Osteocyte (in vitro differentiated cells): ENCODE data around the gene YWHAQ. TPM values are rescaled to one million over a fixed set of nuclear protein-coding genes. Genes with fewer than 3 reads are reported as not detected.
A peak's percentile ranks its signal among the peaks of the same experiment; 100 is the strongest.

Source experiments
- DNase-seq: peaks from one replicate; pipeline ENCODE4 v3.0.0; 2021; ENCODE audit warnings: mixed read lengths; ENCODE audit not compliant: unreplicated experiment; ENCODE audit errors: extremely low spot score
- H3K27ac Mint-ChIP-seq: one replicate; pipeline ENCODE4 v1.8.0; 2021; ENCODE audit warnings: mild to moderate bottlenecking, mixed read lengths; ENCODE audit not compliant: unreplicated experiment
- H3K27me3 Mint-ChIP-seq: one replicate; pipeline ENCODE4 v1.8.0; 2021; ENCODE audit warnings: mixed read lengths; ENCODE audit not compliant: unreplicated experiment
- H3K36me3 Mint-ChIP-seq: one replicate; pipeline ENCODE4 v1.8.0; 2021; ENCODE audit warnings: mixed read lengths; ENCODE audit not compliant: unreplicated experiment
- H3K4me1 Mint-ChIP-seq: one replicate; pipeline ENCODE4 v1.8.0; 2021; ENCODE audit warnings: mixed read lengths; ENCODE audit not compliant: unreplicated experiment
- H3K4me3 Mint-ChIP-seq: one replicate; pipeline ENCODE4 v1.8.0; 2021; ENCODE audit warnings: mild to moderate bottlenecking, moderate library complexity, mixed read lengths; ENCODE audit not compliant: unreplicated experiment
- H3K9me3 Mint-ChIP-seq: one replicate; pipeline ENCODE4 v1.8.0; 2021; ENCODE audit warnings: mixed read lengths; ENCODE audit not compliant: unreplicated experiment
- total RNA-seq: library from RNA; stranded (reverse); gene quantifications from 2 replicates; pipeline ENCODE4 v1.2.1, GENCODE V29; 2021
- TF ChIP-seq, protein P1 (sequence below): fragments of 200-600 bp; sonication (generic); IDR thresholded peaks from 2 replicates; pipeline ENCODE4 v1.5.0; 2021; ENCODE audit warnings: antibody characterized with exemption, mild to moderate bottlenecking, moderate library complexity

Gene YWHAQ
- total RNA-seq, 1 donor from 2014 or later: 296 TPM

DNA sequence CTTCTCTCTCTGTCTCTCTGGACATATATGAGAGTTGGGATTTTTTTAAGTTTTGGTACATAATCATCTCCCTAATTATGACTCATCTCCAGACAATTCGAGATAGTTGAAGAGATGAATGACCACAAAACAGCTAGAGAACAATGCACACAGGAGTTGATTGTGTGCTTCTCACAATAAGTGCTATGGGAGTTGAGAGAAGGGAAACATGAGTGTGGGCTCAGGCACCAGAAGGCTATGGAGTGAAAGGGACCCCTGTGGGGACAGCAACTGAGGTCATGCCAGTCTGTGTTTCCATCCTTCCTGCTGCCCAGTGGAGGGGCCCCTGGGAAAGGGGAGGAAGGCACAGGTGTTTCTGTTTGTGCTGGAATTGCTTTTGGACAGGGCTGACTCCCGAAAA, 6.5 kb upstream of the YWHAQ start:
- no peaks in the 10 kb centered on the region for H3K27me3 Mint-ChIP-seq
- TF ChIP-seq, protein P1, sequence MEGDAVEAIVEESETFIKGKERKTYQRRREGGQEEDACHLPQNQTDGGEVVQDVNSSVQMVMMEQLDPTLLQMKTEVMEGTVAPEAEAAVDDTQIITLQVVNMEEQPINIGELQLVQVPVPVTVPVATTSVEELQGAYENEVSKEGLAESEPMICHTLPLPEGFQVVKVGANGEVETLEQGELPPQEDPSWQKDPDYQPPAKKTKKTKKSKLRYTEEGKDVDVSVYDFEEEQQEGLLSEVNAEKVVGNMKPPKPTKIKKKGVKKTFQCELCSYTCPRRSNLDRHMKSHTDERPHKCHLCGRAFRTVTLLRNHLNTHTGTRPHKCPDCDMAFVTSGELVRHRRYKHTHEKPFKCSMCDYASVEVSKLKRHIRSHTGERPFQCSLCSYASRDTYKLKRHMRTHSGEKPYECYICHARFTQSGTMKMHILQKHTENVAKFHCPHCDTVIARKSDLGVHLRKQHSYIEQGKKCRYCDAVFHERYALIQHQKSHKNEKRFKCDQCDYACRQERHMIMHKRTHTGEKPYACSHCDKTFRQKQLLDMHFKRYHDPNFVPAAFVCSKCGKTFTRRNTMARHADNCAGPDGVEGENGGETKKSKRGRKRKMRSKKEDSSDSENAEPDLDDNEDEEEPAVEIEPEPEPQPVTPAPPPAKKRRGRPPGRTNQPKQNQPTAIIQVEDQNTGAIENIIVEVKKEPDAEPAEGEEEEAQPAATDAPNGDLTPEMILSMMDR: no peak
- DNase-seq: no peak
- no peaks in the 10 kb centered on the region for H3K9me3 Mint-ChIP-seq
- H3K4me3 Mint-ChIP-seq: peak overlapping the region; percentile 10
- no peaks in the 10 kb centered on the region for H3K36me3 Mint-ChIP-seq
- peaks cover 62% of the 10 kb centered on the region for H3K4me1 Mint-ChIP-seq
- H3K27ac Mint-ChIP-seq: peak overlapping the region; percentile 68

DNA sequence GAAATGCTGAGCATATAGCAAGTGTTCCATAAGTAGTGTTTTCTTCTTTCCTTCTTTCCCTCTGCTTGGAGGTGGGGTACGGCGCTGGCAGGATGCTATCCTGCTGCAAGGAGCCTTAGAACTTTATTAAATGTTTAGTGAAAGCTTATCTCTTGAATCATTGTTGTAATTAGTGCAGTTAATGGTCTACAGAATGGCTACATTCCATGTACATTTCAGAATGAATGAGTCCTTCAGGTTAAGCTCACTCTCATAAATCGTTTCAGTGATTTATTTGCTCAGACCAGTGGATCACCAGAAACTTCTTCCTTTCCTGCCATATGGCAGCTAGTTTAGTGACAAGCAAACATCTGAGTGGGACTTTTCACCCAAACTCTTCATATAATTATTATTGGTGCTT, 3.3 kb upstream of the YWHAQ start:
- Mint-ChIP-seq H3K4me3 (no peak overlapping the region), H3K36me3 (peaks cover 2% of the 10 kb centered on the region), H3K9me3 (no peaks in the 10 kb centered on the region), H3K4me1 (peaks cover 56% of the 10 kb centered on the region), H3K27ac (no peak overlapping the region), H3K27me3 (no peaks in the 10 kb centered on the region)
- TF ChIP-seq, protein P1: no peak
- no peak for DNase-seq

DNA sequence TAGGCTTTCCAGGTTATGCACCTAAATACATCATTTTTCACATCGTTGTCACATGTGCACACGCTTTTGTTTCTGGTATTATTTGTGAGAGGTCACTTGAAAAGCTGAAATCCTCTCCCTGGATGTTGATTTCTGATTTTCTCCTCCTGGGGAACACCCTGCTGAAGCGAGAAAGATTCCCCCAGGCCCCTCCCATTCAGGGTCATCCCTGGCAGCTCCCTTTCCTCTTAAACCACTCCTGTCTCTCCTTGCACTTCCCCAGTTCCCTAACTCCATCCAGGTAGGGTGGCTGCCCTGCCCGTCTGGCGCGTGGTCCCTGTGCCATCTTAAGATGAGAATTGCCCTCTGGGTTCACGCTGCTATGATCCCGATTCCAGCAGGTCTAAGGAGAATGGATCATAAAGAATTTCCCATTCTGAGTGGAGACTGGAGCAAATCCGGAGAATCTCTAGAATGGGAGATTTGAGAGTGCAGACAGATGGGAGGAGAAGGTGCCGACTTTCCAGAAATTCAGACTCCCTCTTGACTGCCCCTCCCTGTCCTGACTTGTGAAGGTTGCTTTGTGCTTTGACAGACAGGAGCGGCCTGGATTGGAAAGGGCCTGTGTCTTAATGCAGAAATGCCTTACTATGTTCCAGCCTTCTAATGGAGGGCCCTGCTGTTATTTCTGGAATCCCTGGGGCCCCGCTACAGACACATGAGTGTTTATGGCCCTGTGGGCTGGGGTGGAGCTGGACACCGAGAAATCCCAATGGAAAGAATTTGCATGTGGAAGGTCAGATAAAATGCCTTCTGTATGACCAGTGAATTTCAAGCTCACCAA, 1.3 kb upstream of the YWHAQ start:
- Mint-ChIP-seq H3K36me3 (peaks cover 22% of the 10 kb centered on the region), H3K27ac (peak overlapping the region; percentile 92), H3K4me3 (peak overlapping the region; percentile 80), H3K27me3 (no peaks in the 10 kb centered on the region), H3K4me1 (peaks cover 56% of the 10 kb centered on the region), H3K9me3 (no peaks in the 10 kb centered on the region)
- DNase-seq: no peak
- TF ChIP-seq, protein P1: no peak

DNA sequence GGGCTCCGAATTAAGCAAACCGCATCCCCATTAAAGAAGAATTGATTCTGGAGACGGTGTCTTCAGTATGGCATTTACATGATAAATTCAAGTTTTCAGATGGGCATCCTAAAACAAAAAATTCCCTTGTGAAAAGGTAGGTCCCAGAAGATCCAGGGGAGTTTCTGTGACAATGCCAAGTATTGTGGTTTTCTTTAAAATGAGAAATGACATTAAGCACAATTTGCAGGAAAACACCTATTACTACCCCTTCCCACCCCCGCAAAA, 689 bp upstream of the YWHAQ start:
- Mint-ChIP-seq H3K36me3 (peaks cover 25% of the 10 kb centered on the region), H3K4me3 (peak overlapping the region; percentile 80), H3K4me1 (peaks cover 56% of the 10 kb centered on the region), H3K9me3 (no peaks in the 10 kb centered on the region), H3K27ac (peak overlapping the region; percentile 92), H3K27me3 (no peaks in the 10 kb centered on the region)
- TF ChIP-seq, protein P1: no peak
- DNase-seq: no peak

DNA sequence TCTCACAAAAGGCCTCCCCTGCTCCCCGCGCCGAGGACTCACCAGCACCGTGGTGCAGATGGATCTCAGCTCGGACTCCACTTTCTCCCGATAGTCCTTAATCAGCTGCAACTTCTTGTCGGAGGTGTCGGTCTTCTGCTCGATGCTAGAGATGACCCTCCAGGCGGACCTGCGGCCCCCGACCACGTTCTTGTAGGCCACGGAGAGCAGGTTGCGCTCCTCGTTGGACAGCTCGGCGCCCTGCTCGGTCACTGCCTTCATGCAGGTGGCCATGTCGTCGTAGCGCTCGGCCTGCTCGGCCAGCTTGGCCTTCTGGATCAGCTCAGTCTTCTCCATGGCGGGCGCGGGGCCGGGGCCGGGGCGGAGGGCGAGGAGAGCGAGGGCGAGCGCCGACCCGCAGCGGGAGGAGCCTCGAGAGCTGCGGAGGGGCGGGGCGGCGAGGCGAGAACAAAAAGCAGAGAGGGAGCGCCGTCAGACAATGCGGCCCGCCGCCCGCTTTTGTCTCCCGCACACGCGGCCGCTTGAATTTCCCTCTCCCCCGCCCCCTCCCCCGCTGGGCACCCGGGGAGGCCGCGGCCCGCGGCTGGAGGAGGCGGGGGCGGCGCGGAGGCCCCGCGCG, 571 bp downstream of the YWHAQ start:
- H3K4me1 Mint-ChIP-seq: peaks cover 65% of the 10 kb centered on the region
- TF ChIP-seq, protein P1: no peak
- H3K27me3 Mint-ChIP-seq: no peaks in the 10 kb centered on the region

More for the DNA sequence above, 571 bp downstream of the YWHAQ start:
- Mint-ChIP-seq H3K9me3 (no peaks in the 10 kb centered on the region), H3K4me3 (peak overlapping the region; percentile 95), H3K36me3 (peaks cover 37% of the 10 kb centered on the region), H3K27ac (peak overlapping the region; percentile 94)
- peak; percentile 87 for DNase-seq
